GM23338 (cell line): ENCODE data around the gene PHC2. TPM values are rescaled to one million over a fixed set of nuclear protein-coding genes. Genes with fewer than 3 reads are reported as not detected.

Experiments
- ATAC-seq: fragments of 200-7000 bp; cut with Tn5 transposase; 3 replicates; pipeline ENCODE4 v1.9.1; 2020
- DNase-seq: peaks from one replicate; pipeline ENCODE4 v3.0.0-alpha.2; 2015; ENCODE audit warnings: low spot score
- H2AFZ ChIP-seq: fragments of 200-600 bp; sonication (generic); 2 replicates; pipeline ENCODE4 v1.8.0; 2016; ENCODE audit warnings: antibody characterized with exemption, mild to moderate bottlenecking, moderate library complexity
- H3F3A ChIP-seq: fragments of 200-600 bp; sonication (generic); replicated peaks from 2 replicates; pipeline ENCODE4 v1.8.0; 2017; ENCODE audit warnings: antibody characterized with exemption, mixed run types, low read depth
- H3K27ac ChIP-seq: fragments of 200-600 bp; sonication (generic); 2 replicates; pipeline ENCODE4 v1.6.1; 2016; ENCODE audit warnings: low read depth
- H3K27me3 ChIP-seq: fragments of 200-600 bp; sonication (generic); 2 replicates; pipeline ENCODE4 v1.8.0; 2016; ENCODE audit warnings: mild to moderate bottlenecking, mixed run types, moderate library complexity; ENCODE audit not compliant: insufficient read depth
- H3K36me3 ChIP-seq: fragments of 200-600 bp; sonication (generic); 2 replicates; pipeline ENCODE4 v1.8.0; 2016; ENCODE audit warnings: mild to moderate bottlenecking; ENCODE audit not compliant: insufficient read depth
- H3K4me1 ChIP-seq: fragments of 200-600 bp; sonication (generic); 2 replicates; pipeline ENCODE4 v1.8.0; 2016; ENCODE audit warnings: mild to moderate bottlenecking, moderate library complexity; ENCODE audit not compliant: insufficient read depth
- H3K4me2 ChIP-seq: fragments of 200-600 bp; sonication (generic); 2 replicates; pipeline ENCODE4 v1.7.1; 2017; ENCODE audit warnings: mixed run types
- H3K4me3 ChIP-seq: fragments of 200-600 bp; sonication (generic); 2 replicates; pipeline ENCODE4 v1.6.1; 2016; ENCODE audit warnings: mixed run types
- H3K79me2 ChIP-seq: fragments of 200-600 bp; sonication (generic); replicated peaks from 2 replicates; pipeline ENCODE4 v1.8.0; 2017; ENCODE audit warnings: mild to moderate bottlenecking; ENCODE audit not compliant: insufficient read depth
- H3K9me2 ChIP-seq: fragments of 200-600 bp; sonication (generic); 2 replicates; pipeline ENCODE4 v1.8.0; 2017; ENCODE audit not compliant: insufficient read depth
- H4K20me1 ChIP-seq: fragments of 200-600 bp; sonication (generic); replicated peaks from 2 replicates; pipeline ENCODE4 v1.8.0; 2017; ENCODE audit warnings: mild to moderate bottlenecking; ENCODE audit not compliant: insufficient read depth
- H3K27ac Mint-ChIP-seq: 2 replicates; pipeline ENCODE4 v1.8.0; 2020; ENCODE audit warnings: inconsistent platforms, mild to moderate bottlenecking, moderate library complexity, mixed read lengths
- H3K27me3 Mint-ChIP-seq: 3 replicates; pipeline ENCODE4 v1.8.0; 2022; ENCODE audit warnings: low read depth, mild to moderate bottlenecking, moderate library complexity, mixed read lengths, inconsistent platforms; ENCODE audit not compliant: insufficient read depth, poor library complexity
- H3K36me3 Mint-ChIP-seq: 3 replicates; pipeline ENCODE4 v1.8.0; 2021; ENCODE audit warnings: low read depth, mild to moderate bottlenecking, inconsistent platforms, moderate library complexity, mixed read lengths
- H3K4me1 Mint-ChIP-seq: 3 replicates; pipeline ENCODE4 v1.8.0; 2020; ENCODE audit warnings: mild to moderate bottlenecking, inconsistent platforms, mixed read lengths
- H3K4me3 Mint-ChIP-seq: 3 replicates; pipeline ENCODE4 v1.8.0; 2021; ENCODE audit warnings: moderate library complexity, mild to moderate bottlenecking, inconsistent platforms, mixed read lengths
- H3K9me3 Mint-ChIP-seq: 3 replicates; pipeline ENCODE4 v1.8.0; 2020; ENCODE audit warnings: moderate library complexity, mild to moderate bottlenecking, inconsistent platforms, mixed read lengths
- CREB1 ChIP-seq: fragments of 250-450 bp; sonication (Bioruptor Pico); IDR thresholded peaks from 2 replicates; pipeline ENCODE4 v1.5.0; 2020; ENCODE audit warnings: low read depth, mild to moderate bottlenecking, moderate library complexity
- CTCF ChIP-seq, 2 experiments: fragments of 200-600 bp in 1 of 2; sonication (generic) in 1 of 2; conservative IDR thresholded peaks; 2 replicates each; pipeline versions ENCODE4 v1.5.1 to v1.6.1; 2016 to 2017; ENCODE audit warnings: antibody characterized with exemption in 2 of 2, low read depth in 2 of 2, mild to moderate bottlenecking in 2 of 2, moderate library complexity in 1 of 2
- ETS1 ChIP-seq: IDR thresholded peaks from 2 replicates; pipeline ENCODE4 v1.6.1; 2016; ENCODE audit warnings: antibody characterized with exemption
- EZH2 ChIP-seq: fragments of 200-600 bp; sonication (generic); IDR thresholded peaks from one replicate; pipeline ENCODE4 v1.8.0; 2017; ENCODE audit warnings: antibody characterized with exemption, mild to moderate bottlenecking, low read depth; ENCODE audit not compliant: unreplicated experiment
- EZH2phosphoT487 ChIP-seq: fragments of 200-600 bp; sonication (generic); IDR thresholded peaks from one replicate; pipeline ENCODE4 v1.8.1; 2018; ENCODE audit warnings: antibody characterized with exemption; ENCODE audit not compliant: unreplicated experiment
- JUNB ChIP-seq: IDR thresholded peaks from one replicate; pipeline ENCODE4 v1.6.1; 2016; ENCODE audit warnings: antibody characterized with exemption; ENCODE audit not compliant: unreplicated experiment
- NANOG ChIP-seq: IDR thresholded peaks from 2 replicates; pipeline ENCODE4 v1.6.1; 2016; ENCODE audit warnings: antibody characterized with exemption, borderline replicate concordance
- POLR2AphosphoS5 ChIP-seq: IDR thresholded peaks from 2 replicates; pipeline ENCODE4 v1.6.1; 2016; ENCODE audit warnings: antibody characterized with exemption, low read depth
- REST ChIP-seq: IDR thresholded peaks from one replicate; pipeline ENCODE4 v1.6.1; 2018; ENCODE audit warnings: antibody characterized with exemption; ENCODE audit not compliant: unreplicated experiment
- STAT1 ChIP-seq: IDR thresholded peaks from one replicate; pipeline ENCODE4 v1.6.1; 2016; ENCODE audit warnings: antibody characterized with exemption; ENCODE audit not compliant: unreplicated experiment
- ZNF114 ChIP-seq: fragments of 250-450 bp; sonication (Bioruptor Pico); IDR thresholded peaks from 2 replicates; pipeline ENCODE4 v1.5.0; 2020; ENCODE audit warnings: mild to moderate bottlenecking, moderate library complexity
- ZNF331 ChIP-seq: fragments of 250-450 bp; sonication (Bioruptor Pico); IDR thresholded peaks from 2 replicates; pipeline ENCODE4 v1.5.0; 2020; ENCODE audit warnings: low read depth, mild to moderate bottlenecking, moderate library complexity
- polyA plus RNA-seq: library from polyadenylated mRNA; unstranded; fragments of >200 nt; fragmentation: Nextera tagmentation; extraction: Ambion mirVana; gene quantifications from 2 replicates; pipeline ENCODE4 v1.2.1, GENCODE V29; 2016
- total RNA-seq: library from RNA; depleted of rRNA; stranded (reverse); fragments of >200 nt; shearing (Covaris generic); gene quantifications from 2 replicates; pipeline ENCODE4 v1.2.3, GENCODE V29; 2014

PHC2 gene
- total and polyA plus RNA-seq, 2 experiments from 2014 or later, result 1.7 to 7.3 TPM

GRCh38 chr1:33372162-33372561 is 58.7 kb downstream of the PHC2 start (continued):
- no peak for TF ChIP-seq ETS1
- TF ChIP-seq NANOG, result no peak
- TF ChIP-seq JUNB, result no peak
- no peak for TF ChIP-seq STAT1
- TF ChIP-seq POLR2AphosphoS5, result no peak
- no peak for TF ChIP-seq ZNF114 (CRISPR knock-in tag)
- no peak for TF ChIP-seq EZH2phosphoT487
- no peak for TF ChIP-seq CREB1 (CRISPR knock-in tag)
- no peak for TF ChIP-seq ZNF331 (CRISPR knock-in tag)
- no peak for TF ChIP-seq REST
- TF ChIP-seq CTCF (conservative IDR thresholded peaks at IDR 0.05; ENCODE audit: low read depth in 2 of 2), result no peak
- TF ChIP-seq EZH2, result no peak

- H3K4me1 ChIP-seq, result 0 out of 2 replicates have a peak, but pooled peaks cover 3% of the 10 kb centered on the region
- ATAC-seq (no peak), DNase-seq (no peak)
- no peaks in the 10 kb centered on the region for H3K9me2 ChIP-seq
- Mint-ChIP-seq H3K36me3 (no peaks in the 10 kb centered on the region), H3K4me3 (no peak overlapping the region), H3K27ac (no peak overlapping the region), H3K4me1 (peaks cover 19% of the 10 kb centered on the region), H3K27me3 (peaks cover 7% of the 10 kb centered on the region), H3K9me3 (no peaks in the 10 kb centered on the region)
- no peak overlapping the region for H3K4me3 ChIP-seq
- no peaks in the 10 kb centered on the region for H3K79me2 ChIP-seq
- no peak overlapping the region for H2AFZ ChIP-seq
- H3K36me3 ChIP-seq, result no peaks in the 10 kb centered on the region
- H3K4me2 ChIP-seq, result no peak overlapping the region
- H3K27ac ChIP-seq, result no peak overlapping the region
- no peaks in the 10 kb centered on the region for H3F3A ChIP-seq
- H3K27me3 ChIP-seq, result no peaks in the 10 kb centered on the region
- no peaks in the 10 kb centered on the region for H4K20me1 ChIP-seq
- TF ChIP-seq CTCF (conservative IDR thresholded peaks at IDR 0.05; ENCODE audit: low read depth in 2 of 2), result no peak
- no peak for TF ChIP-seq EZH2phosphoT487
These were observed 59.6 kb downstream of the PHC2 start for GRCh38 chr1:33371334-33371733.
